HepG2 (cell line): Measurements from ENCODE around the gene CEP68. TPM values are rescaled to one million over a fixed set of nuclear protein-coding genes. Genes with fewer than 3 reads are reported as not detected.
A peak's percentile ranks its signal among the peaks of the same experiment; 100 is the strongest.

Experiments
- ATAC-seq: fragments of 200-7000 bp; cut with Tn5 transposase; 3 replicates; pipeline ENCODE4 v1.9.1; 2020; ENCODE audit warnings: mild to moderate bottlenecking, moderate library complexity
- BruUV-seq: library from RNA; stranded (reverse); fragments of 400-500 nt; replicated peaks from 2 replicates; lab custom pipeline; 2021; lab: Mats Ljungman, UMichigan
- CTCF ChIA-PET: fragments of 300-600 bp; formaldehyde crosslinking; extraction: SDS; loops from one replicate; lab custom pipeline; 2021; ENCODE audit warnings: low total read pairs, inconsistent platforms, low intra/inter-chr PET ratio; lab: Yijun Ruan, JAX
- POLR2A ChIA-PET: fragments of 350-600 bp; sonication (Branson Sonifier 250); formaldehyde crosslinking; loops from one replicate; lab custom pipeline; 2020; ENCODE audit warnings: antibody characterized with exemption, inconsistent platforms; lab: Yijun Ruan, JAX
- DNase-seq: peaks from one replicate; pipeline ENCODE4 v3.0.0-alpha.2; 2015; ENCODE audit warnings: low spot score
- FAIRE-seq: peaks from 3 replicates; lab custom pipeline; 2011; peaks lifted over from hg19 to GRCh38; lab: Jason Lieb, UNC
- H2AFZ ChIP-seq: one replicate; pipeline ENCODE4 v1.6.1; 2011; ENCODE audit warnings: low read length, inconsistent platforms
- H3K27ac ChIP-seq: fragments of 300-600 bp; 3 replicates; pipeline ENCODE4 v1.8.0; 2011; ENCODE audit warnings: mixed run types, mild to moderate bottlenecking, mixed read lengths, low read length, inconsistent platforms; ENCODE audit not compliant: insufficient read depth; ENCODE audit errors: extremely low read length
- H3K27me3 ChIP-seq, 2 experiments: fragments of 200-600 bp in 1 of 2; 2 replicates in 1 of 2; 3 replicates in 1 of 2; pipeline versions ENCODE4 v1.6.0 to v1.8.0; 2011; ENCODE audit warnings: low read length in 2 of 2, mild to moderate bottlenecking in 2 of 2, moderate library complexity in 2 of 2, inconsistent platforms in 1 of 2; ENCODE audit not compliant: insufficient read depth in 2 of 2, control insufficient read depth in 1 of 2
- H3K36me3 ChIP-seq, 2 experiments: fragments of 200-600 bp in 1 of 2; replicated peaks in 1 of 2; 2 replicates in 1 of 2; 3 replicates in 1 of 2; pipeline versions ENCODE4 v1.5.1 to v1.8.0; 2011; ENCODE audit warnings: low read length in 2 of 2, inconsistent platforms in 1 of 2; ENCODE audit not compliant: insufficient read depth in 2 of 2, control insufficient read depth in 1 of 2
- H3K4me1 ChIP-seq: 2 replicates; pipeline ENCODE4 v1.5.1; 2012; ENCODE audit warnings: low read length, inconsistent platforms; ENCODE audit not compliant: insufficient read depth
- H3K4me2 ChIP-seq: 2 replicates; pipeline ENCODE4 v1.6.0; 2011; ENCODE audit warnings: low read depth, low read length, inconsistent platforms
- H3K4me3 ChIP-seq, 3 experiments: fragments of 200-600 bp in 1 of 3; sonication (generic), shearing (Covaris generic) in 1 of 3; replicated peaks in 1 of 3; 2 replicates each; pipeline ENCODE4 v1.5.1; 2011 to 2016; ENCODE audit warnings: low read length in 3 of 3, inconsistent platforms in 2 of 3, low read depth in 2 of 3, mild to moderate bottlenecking in 2 of 3, control low read depth in 1 of 3, mixed read lengths in 1 of 3; ENCODE audit not compliant: insufficient read depth in 1 of 3
- H3K79me2 ChIP-seq: one replicate; pipeline ENCODE4 v1.6.1; 2011; ENCODE audit warnings: low read length, inconsistent platforms; ENCODE audit not compliant: insufficient read depth
- H3K9ac ChIP-seq: 2 replicates; pipeline ENCODE4 v1.6.0; 2011; ENCODE audit warnings: mild to moderate bottlenecking, low read depth, low read length, inconsistent platforms; ENCODE audit not compliant: insufficient read depth
- H3K9me3 ChIP-seq: 2 replicates; pipeline ENCODE4 v1.5.1; 2012; ENCODE audit warnings: mild to moderate bottlenecking, low read length
- H4K20me1 ChIP-seq: 2 replicates; pipeline ENCODE4 v1.6.0; 2011; ENCODE audit warnings: inconsistent platforms, mild to moderate bottlenecking, low read length, moderate library complexity; ENCODE audit not compliant: insufficient read depth
- GMEB1 ChIP-seq: sonication (generic); formaldehyde crosslinking; IDR thresholded peaks from 2 replicates; pipeline ENCODE4 v1.5.1; 2020; ENCODE audit warnings: missing genetic modification reagents, mild to moderate bottlenecking, borderline replicate concordance
- HMG20B ChIP-seq: conservative IDR thresholded peaks from 2 replicates; pipeline ENCODE4 v1.6.1; 2016; ENCODE audit warnings: missing genetic modification reagents, missing compliant biosample characterization
- IKZF1 ChIP-seq: fragments of 450-650 bp; IDR thresholded peaks from 2 replicates; pipeline ENCODE4 v1.7.1; 2016
- KDM1A ChIP-seq: IDR thresholded peaks from 2 replicates; pipeline ENCODE4 v1.6.1; 2016; ENCODE audit warnings: missing compliant biosample characterization
- KDM2A ChIP-seq: sonication (generic); formaldehyde crosslinking; IDR thresholded peaks from 2 replicates; pipeline ENCODE4 v1.4.0; 2020; ENCODE audit warnings: low read depth, missing genetic modification reagents, borderline replicate concordance
- NR2F2 ChIP-seq: IDR thresholded peaks from 2 replicates; pipeline ENCODE4 v1.6.1; 2012; ENCODE audit warnings: low read depth, inconsistent platforms, borderline replicate concordance
- RBM22 ChIP-seq: fragments of 200-400 bp; formaldehyde crosslinking; optimal IDR thresholded peaks from 2 replicates; pipeline ENCODE3; 2017; ENCODE audit warnings: mild to moderate bottlenecking, low read length, moderate library complexity
- ZNF382 ChIP-seq: sonication (generic); formaldehyde crosslinking; IDR thresholded peaks from 2 replicates; pipeline ENCODE4 v1.5.0; 2020; ENCODE audit warnings: missing genetic modification reagents, mild to moderate bottlenecking, borderline replicate concordance
- ZNF616 ChIP-seq: sonication (generic); formaldehyde crosslinking; IDR thresholded peaks from 2 replicates; pipeline ENCODE4 v1.5.0; 2020; ENCODE audit warnings: low read depth, mild to moderate bottlenecking, missing genetic modification reagents
- ZNF672 ChIP-seq: sonication (generic); formaldehyde crosslinking; IDR thresholded peaks from 2 replicates; pipeline ENCODE4 v1.8.1; 2022; ENCODE audit warnings: missing genetic modification reagents
- ZNF777 ChIP-seq: sonication (generic); formaldehyde crosslinking; IDR thresholded peaks from 2 replicates; pipeline ENCODE4 v1.4.0; 2020; ENCODE audit warnings: missing genetic modification reagents
- ZNF891 ChIP-seq: sonication (generic); formaldehyde crosslinking; IDR thresholded peaks from 2 replicates; pipeline ENCODE4 v1.5.0; 2020; ENCODE audit warnings: mild to moderate bottlenecking, missing genetic modification reagents
- WGBS: methylation state at CpG from one replicate; pipeline ENCODE4 v1.1.6; 2017; ENCODE audit warnings: low lambda C conversion rate; 5-methylcytosine and 5-hydroxymethylcytosine counted together
- in situ Hi-C: cut with HindIII; loops from 2 replicates; pipeline ENCODE4 v1.10.0; 2017; ENCODE audit warnings: low pct_unique_long_range_greater_than_20kb; ENCODE audit not compliant: extremely low pct_ligation_motif_present
- intact Hi-C: fragments of 100-400 bp; cut with micrococcal nuclease; formaldehyde crosslinking; loops from one replicate; pipeline ENCODE4 v1.10.0; 2022; ENCODE audit not compliant: unreplicated experiment
- polyA plus RNA-seq, 8 experiments: library from polyadenylated mRNA; depleted of rRNA in 3 of 8; stranded (reverse) in 7 of 8; unstranded in 1 of 8; fragments of >200 nt; fragmentation: Illumina TruSeq in 4 of 8; extraction: Trizol in 4 of 8; gene quantifications; 2 replicates each; pipeline versions ENCODE4 v1.2.1 to v1.2.3, GENCODE V29; 2011 to 2016; ENCODE audit warnings: low read depth in 4 of 8, missing spikeins in 1 of 8, mixed read lengths in 1 of 8; ENCODE audit not compliant: insufficient read depth in 1 of 8
- total RNA-seq, 5 experiments: library from RNA; depleted of rRNA; stranded (reverse); fragments of >200 nt; fragmentation: Illumina TruSeq; extraction: Trizol; gene quantifications; 2 replicates each; pipeline ENCODE4 v1.2.3, GENCODE V29; 2016; ENCODE audit warnings: low read depth in 1 of 5
- TF ChIP-seq, protein P1 (sequence below): sonication (generic); formaldehyde crosslinking; IDR thresholded peaks from 2 replicates; pipeline ENCODE4 v1.4.0; 2020; ENCODE audit warnings: missing genetic modification reagents, borderline replicate concordance
- TF ChIP-seq, protein P2 (sequence below): sonication (generic); formaldehyde crosslinking; conservative IDR thresholded peaks from 2 replicates; pipeline ENCODE4 v1.4.0; 2020; ENCODE audit warnings: missing genetic modification reagents

CEP68 gene
- total and polyA plus RNA-seq, 2 of the 13 experiments (the other 11 are each of a cell fraction or from before 2014, with no cell fraction given): 5.7 to 9.3 TPM

- POLR2A ChIA-PET: interaction anchor here (1.5 kb wide), 1 partner anchor 56 kb away, joined by 5 read pairs; the partner anchor contains the start of gene RAB1A
- intact Hi-C loops: no loop called here
These were observed 17.8 kb downstream of the CEP68 start for GRCh38 chr2:65073879-65074565.

GRCh38 chr2:65075176-65075575 is 19.0 kb downstream of the CEP68 start:
- intact Hi-C loops (no loop called here), in situ Hi-C loops (no loop called here)
- no peak overlapping the region for H3K9ac ChIP-seq
- H3K4me2 ChIP-seq: no peak overlapping the region
- no peak for FAIRE-seq
- no peak overlapping the region for H2AFZ ChIP-seq
- DNase-seq: no peak
- no peak overlapping the region for H3K27ac ChIP-seq
- ChIA-PET POLR2A (interaction anchor here (1.4 to 2.0 kb wide), 4 partner anchors 11 to 112 kb away, joined by 3 to 11 read pairs (median 4); partner anchors contain the start of genes CEP68 and RAB1A), CTCF (no interaction called here)
- 95% methylated on average over 9 of the region's 9 CpGs for WGBS
- H3K4me1 ChIP-seq: peaks cover 29% of the 10 kb centered on the region
- H3K36me3 ChIP-seq: peaks cover 34 to 60% of the 10 kb centered on the region in 2 experiments
- no peak overlapping the region for H3K4me3 ChIP-seq
- H3K27me3 ChIP-seq: no peaks in the 10 kb centered on the region
- ATAC-seq: no peak
- no peaks in the 10 kb centered on the region for H3K9me3 ChIP-seq
- TSS peak; percentile 17 for BruUV-seq
- peaks cover 5% of the 10 kb centered on the region; the same call in 1 of the 2 replicates for H4K20me1 ChIP-seq
- no peaks in the 10 kb centered on the region for H3K79me2 ChIP-seq
- TF ChIP-seq IKZF1 (no peak), ZNF616 (no peak), KDM1A (CRISPR knock-in tag) (no peak), ZNF672 (no peak), ZNF382 (CRISPR knock-in tag) (no peak), HMG20B (no peak), GMEB1 (no peak)
- TF ChIP-seq, protein P1, sequence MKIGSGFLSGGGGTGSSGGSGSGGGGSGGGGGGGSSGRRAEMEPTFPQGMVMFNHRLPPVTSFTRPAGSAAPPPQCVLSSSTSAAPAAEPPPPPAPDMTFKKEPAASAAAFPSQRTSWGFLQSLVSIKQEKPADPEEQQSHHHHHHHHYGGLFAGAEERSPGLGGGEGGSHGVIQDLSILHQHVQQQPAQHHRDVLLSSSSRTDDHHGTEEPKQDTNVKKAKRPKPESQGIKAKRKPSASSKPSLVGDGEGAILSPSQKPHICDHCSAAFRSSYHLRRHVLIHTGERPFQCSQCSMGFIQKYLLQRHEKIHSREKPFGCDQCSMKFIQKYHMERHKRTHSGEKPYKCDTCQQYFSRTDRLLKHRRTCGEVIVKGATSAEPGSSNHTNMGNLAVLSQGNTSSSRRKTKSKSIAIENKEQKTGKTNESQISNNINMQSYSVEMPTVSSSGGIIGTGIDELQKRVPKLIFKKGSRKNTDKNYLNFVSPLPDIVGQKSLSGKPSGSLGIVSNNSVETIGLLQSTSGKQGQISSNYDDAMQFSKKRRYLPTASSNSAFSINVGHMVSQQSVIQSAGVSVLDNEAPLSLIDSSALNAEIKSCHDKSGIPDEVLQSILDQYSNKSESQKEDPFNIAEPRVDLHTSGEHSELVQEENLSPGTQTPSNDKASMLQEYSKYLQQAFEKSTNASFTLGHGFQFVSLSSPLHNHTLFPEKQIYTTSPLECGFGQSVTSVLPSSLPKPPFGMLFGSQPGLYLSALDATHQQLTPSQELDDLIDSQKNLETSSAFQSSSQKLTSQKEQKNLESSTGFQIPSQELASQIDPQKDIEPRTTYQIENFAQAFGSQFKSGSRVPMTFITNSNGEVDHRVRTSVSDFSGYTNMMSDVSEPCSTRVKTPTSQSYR: no peak
- TF ChIP-seq, protein P2, sequence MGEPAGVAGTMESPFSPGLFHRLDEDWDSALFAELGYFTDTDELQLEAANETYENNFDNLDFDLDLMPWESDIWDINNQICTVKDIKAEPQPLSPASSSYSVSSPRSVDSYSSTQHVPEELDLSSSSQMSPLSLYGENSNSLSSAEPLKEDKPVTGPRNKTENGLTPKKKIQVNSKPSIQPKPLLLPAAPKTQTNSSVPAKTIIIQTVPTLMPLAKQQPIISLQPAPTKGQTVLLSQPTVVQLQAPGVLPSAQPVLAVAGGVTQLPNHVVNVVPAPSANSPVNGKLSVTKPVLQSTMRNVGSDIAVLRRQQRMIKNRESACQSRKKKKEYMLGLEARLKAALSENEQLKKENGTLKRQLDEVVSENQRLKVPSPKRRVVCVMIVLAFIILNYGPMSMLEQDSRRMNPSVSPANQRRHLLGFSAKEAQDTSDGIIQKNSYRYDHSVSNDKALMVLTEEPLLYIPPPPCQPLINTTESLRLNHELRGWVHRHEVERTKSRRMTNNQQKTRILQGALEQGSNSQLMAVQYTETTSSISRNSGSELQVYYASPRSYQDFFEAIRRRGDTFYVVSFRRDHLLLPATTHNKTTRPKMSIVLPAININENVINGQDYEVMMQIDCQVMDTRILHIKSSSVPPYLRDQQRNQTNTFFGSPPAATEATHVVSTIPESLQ: no peak

More at GRCh38 chr2:65073879-65074565, 17.8 kb downstream of the CEP68 start:
- FAIRE-seq: no peak
- WGBS: 96% methylated on average over 12 of the region's 12 CpGs
- Histone ChIP-seq H3K9ac (no peak overlapping the region), H3K36me3 (peaks cover 39 to 65% of the 10 kb centered on the region in 2 experiments), H2AFZ (no peak overlapping the region), H3K9me3 (no peaks in the 10 kb centered on the region), H3K79me2 (peaks cover under 1% of the 10 kb centered on the region), H4K20me1 (peaks cover 5% of the 10 kb centered on the region; the same call in 1 of the 2 replicates), H3K4me2 (no peak overlapping the region), H3K4me3 (no peak overlapping the region), H3K4me1 (peaks cover 41% of the 10 kb centered on the region), H3K27me3 (no peaks in the 10 kb centered on the region), H3K27ac (no peak overlapping the region)
- no peak for DNase-seq
- in situ Hi-C loops: loop anchor here (5.0 to 25.0 kb wide), 2 partner anchors 113 to 488 kb away; no protein-coding TSS in a partner anchor
- CTCF ChIA-PET: no interaction called here
- no peak for ATAC-seq
- no peak for TF ChIP-seq ZNF891 (CRISPR knock-in tag)
- no peak for TF ChIP-seq NR2F2
- TF ChIP-seq KDM2A (CRISPR knock-in tag): no peak
- peak; percentile 49 for TF ChIP-seq RBM22
- TF ChIP-seq ZNF777 (CRISPR knock-in tag): no peak
- BruUV-seq: no TSS peak
